HG03159 (cell line): Measurements from ENCODE around the gene CAPRIN2.

ENCODE experiments used
- ATAC-seq: cut with Tn5 transposase; IDR thresholded peaks from one replicate; pipeline ENCODE4 v1.9.1; 2021; ENCODE audit warnings: mild to moderate bottlenecking, moderate library complexity; ENCODE audit not compliant: unreplicated experiment

CAPRIN2 gene

GRCh38 chr12:30754750-30755394 lies at the start of gene CAPRIN2:
Gene CAPRIN2, minus strand, starts transcription at chr12:30754951. Its CDS starts 1,431 bp downstream, at chr12:30753520.
- peak; percentile 90 for ATAC-seq

- ATAC-seq, result no peak
These were observed 42.9 kb upstream of the CAPRIN2 start for GRCh38 chr12:30797689-30798088.

GRCh38 chr12:30796891-30797371 lies 42.2 kb upstream of the CAPRIN2 start:
- ATAC-seq, result no peak

- ATAC-seq, result peak; percentile 19
These were observed 41.6 kb upstream of the CAPRIN2 start for GRCh38 chr12:30796313-30796780.

- ATAC-seq, result peak; percentile 97
These were observed 40.9 kb upstream of the CAPRIN2 start for GRCh38 chr12:30795410-30796312.

GRCh38 chr12:30794591-30795409 lies 40.0 kb upstream of the CAPRIN2 start:
- no peak for ATAC-seq

- no peak for ATAC-seq
These were observed 39.3 kb upstream of the CAPRIN2 start for GRCh38 chr12:30794020-30794419.

- ATAC-seq, result no peak
These were observed 38.1 kb upstream of the CAPRIN2 start for GRCh38 chr12:30792648-30793499.

GRCh38 chr12:30792085-30792484 lies 37.3 kb upstream of the CAPRIN2 start:
- ATAC-seq, result no peak

- no peak for ATAC-seq
These were observed 34.0 kb upstream of the CAPRIN2 start for GRCh38 chr12:30788754-30789153.

GRCh38 chr12:30785630-30786029 lies 30.9 kb upstream of the CAPRIN2 start:
- no peak for ATAC-seq

GRCh38 chr12:30784508-30784907 lies 29.8 kb upstream of the CAPRIN2 start:
- no peak for ATAC-seq

- ATAC-seq, result no peak
These were observed 29.2 kb upstream of the CAPRIN2 start for GRCh38 chr12:30783946-30784345.

GRCh38 chr12:30782316-30783173 lies 27.8 kb upstream of the CAPRIN2 start:
- no peak for ATAC-seq

- no peak for ATAC-seq
These were observed 24.8 kb upstream of the CAPRIN2 start for GRCh38 chr12:30779578-30779977.

- no peak for ATAC-seq
These were observed 24.4 kb upstream of the CAPRIN2 start for GRCh38 chr12:30779178-30779577.

GRCh38 chr12:30774599-30774998 lies 19.8 kb upstream of the CAPRIN2 start:
- ATAC-seq, result no peak

- no peak for ATAC-seq
These were observed 15.1 kb upstream of the CAPRIN2 start for GRCh38 chr12:30769802-30770201.

GRCh38 chr12:30764251-30764650 lies 9.5 kb upstream of the CAPRIN2 start:
- ATAC-seq, result no peak
